Pons (tissue), 1 donor: ENCODE results near the gene UBE2J1.
A peak's percentile ranks its signal among the peaks of the same experiment; 100 is the strongest.

Experiments used
- DNase-seq: peaks from one replicate; pipeline ENCODE4 v3.0.0-alpha.2; 2016; ENCODE audit warnings: low spot score

Gene UBE2J1

GRCh38 chr6:89364586-89364985 lies 12.1 kb upstream of the UBE2J1 start:
- no peak for DNase-seq

GRCh38 chr6:89361171-89361570 lies 8.6 kb upstream of the UBE2J1 start:
- no peak for DNase-seq

GRCh38 chr6:89360415-89360999 lies 8.0 kb upstream of the UBE2J1 start:
- DNase-seq: no peak

GRCh38 chr6:89359561-89359960 lies 7.0 kb upstream of the UBE2J1 start:
- DNase-seq: no peak

- no peak for DNase-seq
Observed at GRCh38 chr6:89357390-89357789, 4.9 kb upstream of the UBE2J1 start.

- DNase-seq: no peak
Observed at GRCh38 chr6:89356642-89357170, 4.2 kb upstream of the UBE2J1 start.

GRCh38 chr6:89355511-89356194 lies 3.1 kb upstream of the UBE2J1 start:
- no peak for DNase-seq

- no peak for DNase-seq
Observed at GRCh38 chr6:89353702-89354392, 1.3 kb upstream of the UBE2J1 start.

GRCh38 chr6:89353118-89353556 lies 615 bp upstream of the UBE2J1 start:
- DNase-seq: no peak

- DNase-seq: peak; percentile 36
Observed at GRCh38 chr6:89351671-89352277, 748 bp downstream of the UBE2J1 start.

- peak; percentile 76 for DNase-seq
Observed at GRCh38 chr6:89350281-89350966, 2.1 kb downstream of the UBE2J1 start.

- DNase-seq: no peak
Observed at GRCh38 chr6:89348372-89348771, 4.2 kb downstream of the UBE2J1 start.

- DNase-seq: no peak
Observed at GRCh38 chr6:89347825-89348224, 4.7 kb downstream of the UBE2J1 start.

- DNase-seq: no peak
Observed at GRCh38 chr6:89346433-89346832, 6.1 kb downstream of the UBE2J1 start.

- no peak for DNase-seq
Observed at GRCh38 chr6:89339565-89339964, 13.0 kb downstream of the UBE2J1 start.

- DNase-seq: no peak
Observed at GRCh38 chr6:89335164-89335563, 17.4 kb downstream of the UBE2J1 start.

- DNase-seq: no peak
Observed at GRCh38 chr6:89330910-89331309, 21.6 kb downstream of the UBE2J1 start.

GRCh38 chr6:89328976-89329375 lies 23.5 kb downstream of the UBE2J1 start:
- DNase-seq: no peak

- DNase-seq: no peak
Observed at GRCh38 chr6:89324304-89324703, 28.2 kb downstream of the UBE2J1 start.

GRCh38 chr6:89323511-89323971 lies 29.0 kb downstream of the UBE2J1 start:
- no peak for DNase-seq

GRCh38 chr6:89321131-89321970 lies 31.2 kb downstream of the UBE2J1 start:
- peak; percentile 56 for DNase-seq
